Measurements from ENCODE around the gene CTBP2.

- TF ChIP-seq CTCF (IDR thresholded peaks at IDR 0.05) (no peak), POLR2A (IDR thresholded peaks at IDR 0.05) (no peak)
These were observed 56.4 kb downstream of the CTBP2 start for GRCh38 chr10:125103924-125104323.

Data from thyroid gland (tissue), 4 donors.